Activated CD4-positive, alpha-beta T cell treated with anti-CD3 and anti-CD28 coated beads, Interleukin-2, Interleukin-4, amounts not matched to agents 100 ng/mL and 50 ng/mL, durations not matched to agents 16 hours and 8 hours (primary cell): ENCODE data around the gene SIM1.

ENCODE experiments used
- DNase-seq: peaks from one replicate; pipeline ENCODE4 v3.0.0-alpha.2; 2020; ENCODE audit warnings: low spot score

Gene SIM1

GRCh38 chr6:100464903-100465700, at the start of gene SIM1:
SIM1 (minus strand) TSS chr6:100464921; CDS start chr6:100463468, 1,453 bp downstream.
- no peak for DNase-seq

GRCh38 chr6:100512203-100512862, 47.6 kb upstream of the SIM1 start:
- no peak for DNase-seq

DNA sequence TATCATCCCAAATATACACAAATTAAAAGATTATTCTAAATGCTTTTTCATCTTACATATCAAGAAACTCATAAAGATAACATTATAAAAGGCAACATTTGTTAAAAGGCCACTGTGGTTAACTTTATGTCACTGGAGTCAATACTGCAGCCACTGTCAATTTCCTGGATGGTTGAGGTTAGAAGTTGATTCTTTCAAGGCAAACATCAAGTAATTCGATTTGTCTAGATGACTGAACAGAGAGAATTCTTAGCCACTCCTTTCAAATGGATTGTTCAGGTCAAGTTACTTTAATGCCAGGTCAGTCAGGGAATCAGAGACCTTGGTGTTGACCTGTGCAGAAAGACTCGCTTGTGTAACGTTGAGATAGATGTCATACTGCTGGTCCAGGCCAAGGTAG, 44.4 kb upstream of the SIM1 start:
- DNase-seq: no peak

GRCh38 chr6:100506651-100507050, 41.9 kb upstream of the SIM1 start:
- DNase-seq: no peak

DNA sequence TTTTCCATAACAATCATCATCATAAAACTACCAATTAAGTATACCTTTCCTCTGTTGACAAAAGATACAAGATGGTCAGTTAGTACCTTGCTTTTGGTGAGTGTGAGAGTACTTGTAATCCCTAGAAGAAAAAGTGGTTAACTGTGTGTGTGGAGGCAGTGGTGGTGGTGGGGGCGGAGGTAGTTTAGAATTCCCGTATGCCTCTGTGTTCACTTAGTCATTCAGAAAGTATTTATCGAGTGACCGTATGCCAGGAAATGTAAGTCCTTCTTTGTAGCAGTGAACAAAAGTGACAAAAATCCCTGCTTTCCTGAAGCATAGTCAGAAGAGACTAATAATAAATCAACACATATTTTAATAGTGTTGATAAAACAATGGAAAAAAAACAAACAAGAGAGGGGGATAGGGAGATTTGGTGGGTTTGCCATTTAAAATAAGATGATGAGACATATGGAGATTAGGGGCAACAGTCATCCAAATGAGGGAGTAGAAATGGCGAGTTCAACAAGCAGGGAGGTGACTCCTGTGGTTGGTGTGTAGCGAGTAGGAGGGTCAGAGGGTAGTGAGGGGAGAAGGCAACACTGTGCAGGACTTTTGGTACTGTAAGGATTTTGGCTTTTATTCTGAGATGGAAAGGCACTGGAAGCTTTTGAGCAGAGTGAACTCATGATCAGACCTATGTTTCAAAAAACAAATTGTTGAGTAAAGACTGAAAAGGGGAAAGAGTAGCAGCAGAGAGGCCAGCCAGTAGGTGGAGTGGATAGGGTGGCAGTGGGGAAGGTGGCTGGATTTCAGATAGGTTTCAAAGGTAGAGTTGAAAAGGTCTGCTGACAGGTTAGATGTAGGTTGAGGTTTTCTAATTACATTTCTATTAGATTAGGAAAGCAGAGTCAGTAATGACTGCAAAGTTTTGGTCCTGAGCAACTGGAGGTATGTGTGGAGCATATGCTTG, 40.3 kb upstream of the SIM1 start:
- no peak for DNase-seq

GRCh38 chr6:100503043-100503705, 38.5 kb upstream of the SIM1 start:
- DNase-seq: no peak

- DNase-seq: no peak
These were observed 28.6 kb upstream of the SIM1 start for GRCh38 chr6:100493206-100493888.

GRCh38 chr6:100491952-100492670, 27.4 kb upstream of the SIM1 start:
- no peak for DNase-seq

GRCh38 chr6:100490065-100490464, 25.3 kb upstream of the SIM1 start:
- no peak for DNase-seq

DNA sequence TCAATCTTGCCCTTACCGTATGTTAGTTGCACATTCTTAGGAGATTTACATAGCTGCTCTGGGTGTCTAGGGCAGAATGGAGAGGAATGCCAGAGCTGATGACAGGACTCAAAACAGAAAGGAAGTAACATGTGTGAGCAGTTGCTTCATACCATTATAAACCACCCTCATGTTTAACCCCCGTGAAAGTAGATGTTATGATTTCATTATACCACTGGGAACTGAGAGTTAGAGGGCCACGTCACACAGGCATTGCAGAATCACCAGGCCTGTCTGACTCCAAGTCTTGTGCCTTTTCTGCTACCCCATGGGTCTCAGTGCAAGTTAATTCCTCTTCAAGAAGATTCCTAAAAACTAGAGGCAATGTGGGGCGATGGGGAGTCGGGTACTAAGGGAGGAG, 23.5 kb upstream of the SIM1 start:
- DNase-seq: no peak

GRCh38 chr6:100487638-100488037, 22.9 kb upstream of the SIM1 start:
- no peak for DNase-seq

DNA sequence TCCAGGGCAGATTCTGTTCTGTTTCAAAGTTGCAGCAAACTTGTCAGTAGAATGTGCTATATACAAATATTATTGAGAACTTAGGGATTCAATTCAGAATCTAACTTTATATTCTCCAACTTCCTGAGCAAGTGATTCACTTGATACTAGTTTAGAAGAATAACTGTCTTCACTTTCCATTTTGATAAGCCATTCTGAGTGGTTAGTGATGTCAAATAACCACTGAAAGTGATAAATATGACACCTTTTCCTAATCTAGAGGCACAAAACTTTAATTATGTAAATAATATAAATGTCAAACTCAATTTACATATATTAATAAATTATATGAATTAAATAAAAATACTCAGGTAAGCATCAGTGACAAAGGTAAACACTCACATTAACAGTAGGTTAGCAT, 20.5 kb upstream of the SIM1 start:
- DNase-seq: no peak

GRCh38 chr6:100484474-100484873, 19.8 kb upstream of the SIM1 start:
- DNase-seq: no peak

- no peak for DNase-seq
These were observed 18.0 kb upstream of the SIM1 start for GRCh38 chr6:100482698-100483097.

- peak; percentile 66 for DNase-seq
These were observed 14.7 kb upstream of the SIM1 start for GRCh38 chr6:100479179-100480035.

DNA sequence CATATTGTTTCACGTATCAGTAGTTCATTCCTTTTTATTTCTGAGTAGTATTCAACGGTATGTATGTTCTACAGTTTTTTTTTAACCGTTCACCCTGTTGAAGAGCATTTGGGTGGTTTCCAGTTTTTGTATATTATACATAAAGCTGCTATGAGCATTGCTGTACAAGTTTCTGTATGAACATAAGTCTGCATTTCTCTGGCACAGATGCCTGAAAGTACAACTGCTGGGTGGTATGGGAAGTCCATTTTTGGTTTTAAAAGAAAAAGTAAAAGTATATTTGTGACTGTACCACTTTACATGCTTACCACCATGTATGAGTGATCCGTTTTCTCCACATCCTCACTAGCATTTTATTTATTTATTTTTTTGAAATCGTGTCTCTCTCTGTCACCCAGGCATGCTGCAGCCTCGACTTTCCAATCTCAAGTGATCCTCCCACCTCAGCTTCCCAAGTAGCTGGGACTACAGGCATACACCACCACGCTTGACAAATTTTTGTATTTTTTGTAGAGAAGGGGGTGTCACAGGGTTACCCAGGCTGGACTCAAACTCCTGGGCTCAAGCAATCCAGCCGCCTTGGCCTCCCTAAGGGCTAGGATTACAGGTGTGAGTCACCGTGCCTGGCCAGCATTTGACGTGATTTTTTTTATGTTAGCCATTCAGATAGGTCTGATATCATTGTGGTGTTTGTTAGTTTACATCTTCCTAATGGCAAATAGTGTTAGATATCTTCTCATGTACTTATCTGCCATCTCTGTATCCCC, 11.0 kb upstream of the SIM1 start:
- peak; percentile 67 for DNase-seq

DNA sequence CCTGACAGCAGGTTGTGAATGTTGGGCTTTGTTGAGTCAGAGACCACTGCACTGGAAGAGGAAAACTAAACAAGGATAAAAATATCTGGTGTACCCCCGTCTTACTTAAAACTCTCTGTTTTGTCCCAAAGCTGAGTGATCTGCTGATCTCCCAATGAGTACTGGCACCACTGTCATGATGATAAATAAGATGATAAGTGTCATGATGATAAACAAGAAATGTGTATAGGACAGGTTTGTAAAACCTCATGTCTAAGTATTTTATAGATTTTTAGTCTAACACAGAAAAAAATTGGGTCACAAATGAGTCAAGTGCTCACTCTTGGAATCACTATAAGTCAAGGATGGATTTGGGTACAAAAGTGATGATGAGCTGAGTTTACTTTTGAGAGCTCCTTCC, 8.5 kb upstream of the SIM1 start:
- DNase-seq: peak; percentile 28

DNA sequence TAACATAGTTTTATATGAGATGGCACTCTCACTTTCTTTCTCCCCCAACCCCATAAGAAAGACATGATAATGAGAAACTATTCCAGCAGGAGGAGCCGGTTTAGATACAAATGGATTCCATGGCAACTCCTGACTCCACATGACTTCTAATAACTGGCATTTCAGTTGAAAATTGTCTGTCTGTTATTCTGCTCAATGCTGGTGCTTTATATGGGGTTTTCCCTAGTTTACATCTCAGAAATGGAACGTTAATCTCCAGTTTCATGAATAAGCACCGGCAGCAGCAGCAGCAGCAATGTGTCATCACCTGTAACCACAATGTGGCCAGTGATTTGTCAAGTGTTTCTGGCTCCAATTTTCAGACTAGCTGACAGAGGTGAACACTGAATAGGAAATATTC, 8.0 kb upstream of the SIM1 start:
- peak; percentile 85 for DNase-seq
